ENCODE data around the gene RCAN2. TPM values are rescaled to one million over a fixed set of nuclear protein-coding genes. Genes with fewer than 3 reads are reported as not detected.

The RCAN2 gene
- total RNA-seq, 1 experiment from 2014 or later, result 0.44 TPM

DNA sequence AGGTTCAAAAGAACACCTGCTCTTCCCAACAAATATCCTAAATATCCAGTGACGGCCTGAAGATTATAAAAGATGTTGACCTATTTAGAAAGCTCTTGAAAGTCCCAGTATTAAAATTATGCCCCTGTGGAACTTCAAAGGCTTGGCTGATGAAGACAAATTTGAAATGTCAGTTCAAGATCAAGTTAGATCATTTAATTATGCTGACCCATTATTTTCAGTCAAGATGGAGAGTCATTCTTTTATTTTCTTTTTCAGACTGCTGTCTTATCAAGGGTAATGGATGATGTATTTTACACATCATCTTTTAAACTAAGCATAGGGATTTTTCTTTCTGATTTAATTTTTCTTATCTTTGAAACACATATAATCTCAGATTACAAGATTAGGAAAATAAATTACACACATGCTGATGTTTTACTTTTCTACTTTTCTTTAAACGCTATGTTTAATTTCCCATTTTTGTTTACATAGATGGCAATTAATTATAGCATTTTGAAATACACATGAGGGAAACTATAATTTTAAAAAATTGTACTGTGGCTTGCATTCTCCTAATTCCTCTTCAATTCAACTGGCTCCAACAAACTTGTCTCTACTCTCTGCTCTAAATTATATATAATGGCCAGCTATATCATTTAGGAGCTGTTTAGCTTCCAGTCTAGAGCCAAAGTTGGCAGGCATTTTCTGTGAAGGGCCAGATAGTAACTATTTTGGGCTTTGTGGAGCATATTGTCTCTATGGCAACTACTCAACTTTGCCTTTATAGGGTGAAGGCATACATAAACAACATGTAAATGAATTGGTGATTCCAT lies 123.7 kb downstream of the RCAN2 start:
- no peaks in the 10 kb centered on the region for H3K79me2 ChIP-seq (ENCODE audit: low read depth)
- no peaks in the 10 kb centered on the region for H3K36me3 ChIP-seq (ENCODE audit: low read depth)
- no peaks in the 10 kb centered on the region for H4K20me1 ChIP-seq (ENCODE audit: insufficient read depth)
- no peaks in the 10 kb centered on the region for H3K9me2 ChIP-seq (ENCODE audit: insufficient read depth)
- CTCF ChIA-PET, result no interaction called here
- H2AFZ ChIP-seq, result no peak overlapping the region
- no peaks in the 10 kb centered on the region for H3K9me3 ChIP-seq (ENCODE audit: insufficient read depth, low read depth)
- no peak for DNase-seq
- no TSS peak for BruUV-seq (replicated peaks)
- POLR2A ChIA-PET (ENCODE audit: unreplicated experiment), result no interaction called here
- intact Hi-C loops (cut with micrococcal nuclease; ENCODE audit: unreplicated experiment), result no loop called here
- no peak overlapping the region for H3K4me2 ChIP-seq
- H3K4me1 ChIP-seq (replicated peaks; ENCODE audit: insufficient read depth), result no peaks in the 10 kb centered on the region
- no peak overlapping the region for H3K4me3 ChIP-seq
- no peaks in the 10 kb centered on the region for H3F3A ChIP-seq (ENCODE audit: insufficient read depth, low read depth)
- H3K27ac ChIP-seq, result no peak overlapping the region
- H3K27me3 ChIP-seq (ENCODE audit: insufficient read depth, low read depth), result no peaks in the 10 kb centered on the region
- no peak for TF ChIP-seq EZH2 (IDR thresholded peaks at IDR 0.05; ENCODE audit: low read depth)
- TF ChIP-seq, protein P1, sequence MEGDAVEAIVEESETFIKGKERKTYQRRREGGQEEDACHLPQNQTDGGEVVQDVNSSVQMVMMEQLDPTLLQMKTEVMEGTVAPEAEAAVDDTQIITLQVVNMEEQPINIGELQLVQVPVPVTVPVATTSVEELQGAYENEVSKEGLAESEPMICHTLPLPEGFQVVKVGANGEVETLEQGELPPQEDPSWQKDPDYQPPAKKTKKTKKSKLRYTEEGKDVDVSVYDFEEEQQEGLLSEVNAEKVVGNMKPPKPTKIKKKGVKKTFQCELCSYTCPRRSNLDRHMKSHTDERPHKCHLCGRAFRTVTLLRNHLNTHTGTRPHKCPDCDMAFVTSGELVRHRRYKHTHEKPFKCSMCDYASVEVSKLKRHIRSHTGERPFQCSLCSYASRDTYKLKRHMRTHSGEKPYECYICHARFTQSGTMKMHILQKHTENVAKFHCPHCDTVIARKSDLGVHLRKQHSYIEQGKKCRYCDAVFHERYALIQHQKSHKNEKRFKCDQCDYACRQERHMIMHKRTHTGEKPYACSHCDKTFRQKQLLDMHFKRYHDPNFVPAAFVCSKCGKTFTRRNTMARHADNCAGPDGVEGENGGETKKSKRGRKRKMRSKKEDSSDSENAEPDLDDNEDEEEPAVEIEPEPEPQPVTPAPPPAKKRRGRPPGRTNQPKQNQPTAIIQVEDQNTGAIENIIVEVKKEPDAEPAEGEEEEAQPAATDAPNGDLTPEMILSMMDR (conservative IDR thresholded peaks at IDR 0.05), result no peak

DNA sequence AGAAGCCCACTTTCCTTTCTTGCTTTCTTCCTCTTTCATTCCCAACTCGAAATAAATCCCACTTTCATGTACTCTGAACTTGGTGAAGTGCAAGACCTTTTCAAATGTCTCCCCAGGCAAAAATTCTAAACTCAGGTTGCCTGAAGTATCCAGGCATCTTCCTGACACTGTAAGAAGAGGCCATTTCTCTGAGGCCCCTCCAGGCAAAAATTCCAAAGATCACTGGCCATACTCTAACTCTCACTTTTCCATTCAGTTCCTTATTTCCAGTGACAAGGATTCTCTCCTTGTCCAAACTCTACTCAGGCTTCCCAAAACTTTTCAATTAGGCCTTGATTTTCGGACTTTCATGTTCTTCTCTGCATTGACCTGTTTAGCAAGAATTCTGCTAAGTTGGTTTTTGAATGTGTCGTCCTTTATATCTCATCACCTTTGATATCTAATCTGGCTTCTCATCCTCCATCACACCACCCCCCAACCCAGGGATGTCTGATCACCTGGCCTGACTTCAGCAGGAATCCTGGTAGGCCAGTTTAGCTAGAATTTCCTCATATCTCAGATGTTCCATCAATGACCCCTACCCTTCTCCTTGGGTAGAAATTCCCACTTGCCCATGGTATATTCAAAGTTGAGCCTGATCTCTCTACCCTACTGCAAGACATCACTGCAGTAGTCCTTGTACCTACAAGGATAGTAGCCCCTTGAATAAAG lies 124.9 kb downstream of the RCAN2 start:
- Histone ChIP-seq H3F3A (ENCODE audit: insufficient read depth, low read depth) (no peaks in the 10 kb centered on the region), H3K4me3 (no peak overlapping the region), H3K9me3 (ENCODE audit: insufficient read depth, low read depth) (no peaks in the 10 kb centered on the region), H3K27ac (no peak overlapping the region), H3K27me3 (ENCODE audit: insufficient read depth, low read depth) (no peaks in the 10 kb centered on the region), H3K36me3 (ENCODE audit: low read depth) (no peaks in the 10 kb centered on the region), H3K9me2 (ENCODE audit: insufficient read depth) (no peaks in the 10 kb centered on the region), H3K4me1 (replicated peaks; ENCODE audit: insufficient read depth) (no peaks in the 10 kb centered on the region), H2AFZ (no peak overlapping the region), H4K20me1 (ENCODE audit: insufficient read depth) (no peaks in the 10 kb centered on the region), H3K4me2 (no peak overlapping the region), H3K79me2 (ENCODE audit: low read depth) (no peaks in the 10 kb centered on the region)
- BruUV-seq (replicated peaks), result no TSS peak
- POLR2A ChIA-PET (ENCODE audit: unreplicated experiment), result no interaction called here
- TF ChIP-seq, protein P1 (conservative IDR thresholded peaks at IDR 0.05), result no peak
- TF ChIP-seq EZH2 (IDR thresholded peaks at IDR 0.05; ENCODE audit: low read depth), result no peak
- intact Hi-C loops (cut with micrococcal nuclease; ENCODE audit: unreplicated experiment), result no loop called here
- CTCF ChIA-PET, result no interaction called here
- no peak for DNase-seq

GRCh38 chr6:46357591-46357990 lies 133.7 kb downstream of the RCAN2 start:
- Histone ChIP-seq H3K4me2 (no peak overlapping the region; the same call in 1 of the 2 replicates), H3K9me3 (ENCODE audit: insufficient read depth, low read depth) (no peaks in the 10 kb centered on the region), H2AFZ (no peak overlapping the region), H3K4me3 (no peak overlapping the region), H3F3A (ENCODE audit: insufficient read depth, low read depth) (no peaks in the 10 kb centered on the region), H3K27ac (no peak overlapping the region), H3K36me3 (ENCODE audit: low read depth) (no peaks in the 10 kb centered on the region), H3K79me2 (ENCODE audit: low read depth) (no peaks in the 10 kb centered on the region), H3K4me1 (replicated peaks; ENCODE audit: insufficient read depth) (no peaks in the 10 kb centered on the region), H4K20me1 (ENCODE audit: insufficient read depth) (no peaks in the 10 kb centered on the region), H3K9me2 (ENCODE audit: insufficient read depth) (no peaks in the 10 kb centered on the region), H3K27me3 (ENCODE audit: insufficient read depth, low read depth) (no peaks in the 10 kb centered on the region)
- ChIA-PET POLR2A (ENCODE audit: unreplicated experiment) (interaction anchor here (0.6 kb wide), 1 partner anchor 15 kb away, joined by 3 read pairs; no protein-coding TSS in a partner anchor), CTCF (interaction anchor here (0.6 kb wide), 1 partner anchor 53 kb away, joined by 3 read pairs; no protein-coding TSS in a partner anchor)
- intact Hi-C loops (cut with micrococcal nuclease; ENCODE audit: unreplicated experiment), result no loop called here
- no peak for DNase-seq
- TF ChIP-seq, protein P1 (conservative IDR thresholded peaks at IDR 0.05), result no peak
- TF ChIP-seq EZH2 (IDR thresholded peaks at IDR 0.05; ENCODE audit: low read depth), result no peak
- no TSS peak for BruUV-seq (replicated peaks)

Data from PC-9 (cell line).